ENCODE results near the gene TMC3. TPM values are rescaled to one million over a fixed set of nuclear protein-coding genes. Genes with fewer than 3 reads are reported as not detected.

Gene TMC3
- total RNA-seq (2022; extraction: Qiagen RNA extraction; ENCODE audit: low read depth), result not detected in 5 replicates

DNA sequence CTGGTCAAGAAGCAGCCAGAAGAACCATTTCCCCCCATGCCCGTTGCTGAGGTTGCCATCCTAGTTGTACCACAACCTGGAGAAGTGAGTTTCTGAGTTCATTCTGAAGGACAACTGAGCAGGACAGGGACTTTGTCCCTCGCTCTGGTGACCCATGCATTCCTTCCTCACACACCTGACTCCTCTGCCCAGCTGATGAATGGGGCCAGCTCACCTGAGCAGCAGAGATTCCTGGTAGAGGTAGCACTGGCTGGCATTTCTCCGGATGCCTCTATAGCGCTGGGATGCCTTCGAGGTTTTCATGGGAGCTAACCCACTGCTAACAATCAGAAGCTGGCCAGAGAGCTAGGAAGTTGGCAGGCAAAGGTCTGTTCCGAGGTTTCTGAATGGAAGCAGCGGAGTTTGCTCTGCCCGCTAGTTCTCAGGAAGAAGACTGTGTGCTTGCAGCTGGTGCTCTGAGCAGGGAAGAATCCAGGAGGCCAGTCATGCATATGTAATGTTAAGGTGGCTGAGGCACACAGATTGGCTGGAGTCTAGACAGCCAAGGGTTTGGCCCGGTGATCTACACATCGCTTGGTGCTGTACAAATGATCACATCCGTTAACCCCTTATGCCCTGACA is at the start of gene TMC3:
TSS of gene TMC3 (minus strand) at position 439 of the 621 bp plus-strand sequence. CDS start at position 303, 136 bp downstream.

DNA sequence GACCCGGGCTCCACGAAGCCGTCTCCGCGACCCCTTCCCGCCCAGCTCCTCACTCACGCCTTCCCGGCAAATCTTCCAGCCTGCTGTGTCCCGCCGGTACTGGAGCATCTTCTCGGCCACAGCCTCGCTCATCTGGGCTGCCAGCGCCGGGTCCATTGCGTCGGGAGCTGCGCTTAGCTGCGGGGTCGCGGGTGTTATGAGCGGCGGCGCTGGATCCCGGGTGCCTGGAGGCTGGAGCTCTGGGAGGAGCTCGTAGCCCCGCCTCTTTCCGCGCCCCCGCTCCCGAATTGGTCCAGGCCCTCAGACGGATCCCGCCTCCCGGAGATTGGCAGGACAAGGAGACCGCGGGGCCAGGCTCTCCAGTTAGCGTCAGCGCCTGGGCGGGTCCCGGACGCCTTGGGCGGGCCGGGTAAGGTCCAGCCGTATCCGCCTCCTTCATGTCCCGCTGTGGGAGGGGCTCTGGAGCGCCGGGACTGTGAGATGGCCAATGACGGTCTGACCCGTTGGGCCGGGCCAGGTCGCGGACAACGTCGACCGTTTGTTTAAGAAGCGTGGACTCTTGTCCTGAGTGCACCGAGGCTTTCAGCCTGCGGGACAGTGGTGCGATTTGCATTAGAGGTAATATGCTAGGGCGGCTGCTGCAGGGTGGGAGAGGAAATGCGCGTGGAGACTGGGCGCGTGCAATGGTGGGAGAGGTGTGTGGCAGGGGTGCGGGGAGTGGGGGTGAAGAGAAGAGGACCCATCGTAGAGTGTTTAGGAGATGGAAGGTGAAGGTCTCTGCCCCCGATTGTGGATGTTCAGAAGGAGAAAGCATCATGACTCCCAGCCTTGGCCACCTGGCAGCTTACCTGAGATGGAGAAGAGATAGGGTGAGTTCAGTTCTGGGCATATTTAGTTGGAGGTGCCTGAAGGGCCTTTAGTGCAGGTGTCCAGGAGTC is 49.8 kb downstream of the TMC3 start, which contains the start of gene STARD5:
TSS of gene STARD5 (minus strand) at position 198 of the 938 bp plus-strand sequence. CDS start at position 156, 42 bp downstream.

Other genes with a start within 250 kb of the TMC3 start
- gene CFAP161, start 239.9 kb downstream of the TMC3 start, total RNA-seq (2022; extraction: Qiagen RNA extraction; ENCODE audit: low read depth), result not detected in 5 replicates
- 0.21 TPM in 1 of 5 replicates, not detected in the others for gene IL16, start 177.3 kb downstream of the TMC3 start, total RNA-seq (2022; extraction: Qiagen RNA extraction; ENCODE audit: low read depth)
- gene STARD5, start 50.1 kb downstream of the TMC3 start, total RNA-seq (2022; extraction: Qiagen RNA extraction; ENCODE audit: low read depth), result 1.2 to 2.6 TPM (median 2.1 TPM) in 5 replicates

Data from A549 treated with GW870086 at 1 μM for 4 hours (cell line).